Natural killer cell treated with Interleukin-12 subunit alpha and Interleukin-12 subunit beta and Interleukin-15 and Interleukin-18, amount 100 ng/mL, for 72 hours (primary cell): ENCODE data around the gene MACROD1. TPM values are rescaled to one million over a fixed set of nuclear protein-coding genes. Genes with fewer than 3 reads are reported as not detected.

Source experiments
- ATAC-seq, 2 donors: fragments of 150-1000 bp; cut with Tn5 transposase in 1 of 2; sonication (Bioruptor Pico), chemical (Tn5 transposase) in 1 of 2; 2 replicates each; pipeline ENCODE4 v1.10.0; 2021
- DNase-seq: peaks from one replicate; pipeline ENCODE4 v3.0.0; 2022; ENCODE audit warnings: low spot score
- H3K27ac Mint-ChIP-seq, 2 donors: 1 replicate in 1 of 2; 2 replicates in 1 of 2; pipeline ENCODE4 v1.8.0; 2022; ENCODE audit warnings: mixed read lengths in 2 of 2, mild to moderate bottlenecking in 1 of 2, moderate library complexity in 1 of 2
- H3K27me3 Mint-ChIP-seq, 2 donors: 1 replicate in 1 of 2; 2 replicates in 1 of 2; pipeline ENCODE4 v1.8.0; 2022; ENCODE audit warnings: mixed read lengths in 2 of 2
- H3K36me3 Mint-ChIP-seq: one replicate; pipeline ENCODE4 v1.8.0; 2022; ENCODE audit warnings: mixed read lengths
- H3K4me1 Mint-ChIP-seq, 2 donors: 1 replicate in 1 of 2; 2 replicates in 1 of 2; pipeline ENCODE4 v1.8.0; 2022; ENCODE audit warnings: low read depth in 2 of 2, mixed read lengths in 2 of 2, mild to moderate bottlenecking in 1 of 2
- H3K4me3 Mint-ChIP-seq: one replicate; pipeline ENCODE4 v1.8.0; 2022; ENCODE audit warnings: mixed read lengths
- H3K9me3 Mint-ChIP-seq: 2 replicates; pipeline ENCODE4 v1.8.0; 2022; ENCODE audit warnings: mixed read lengths
- total RNA-seq, 2 donors: library from RNA; stranded (reverse); gene quantifications; one replicate each; pipeline ENCODE4 v1.2.3, GENCODE V29; 2022

MACROD1 gene
- total RNA-seq, 2 donors from 2014 or later: 3.0 to 12.7 TPM

DNA sequence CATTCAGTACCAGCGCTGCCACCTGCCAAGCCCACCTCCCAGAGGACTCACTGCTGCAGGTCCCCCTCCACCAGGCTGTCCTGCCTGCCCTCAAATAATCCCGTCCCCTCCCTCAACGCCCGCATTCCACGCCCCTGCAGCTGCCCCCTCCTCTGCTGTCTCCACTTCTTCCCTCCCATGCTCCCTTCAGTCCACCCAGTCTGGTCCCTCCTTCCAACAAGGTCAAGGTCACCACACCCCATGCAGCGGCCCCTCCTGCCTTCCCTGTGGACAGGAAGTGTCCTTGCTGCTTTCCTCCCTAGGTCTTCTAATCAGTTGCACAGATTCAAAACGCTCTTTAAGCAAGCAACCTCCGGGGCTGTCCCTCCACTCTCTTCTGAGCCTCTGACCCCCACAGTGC, 12.1 kb downstream of the MACROD1 start:
- no peaks in the 10 kb centered on the region for H3K36me3 Mint-ChIP-seq
- no peak for ATAC-seq
- peaks cover 0 to 7% of the 10 kb centered on the region in 2 donors for H3K27me3 Mint-ChIP-seq
- peaks cover 0 to 8% of the 10 kb centered on the region in 2 donors for H3K4me1 Mint-ChIP-seq
- no peak overlapping the region for H3K4me3 Mint-ChIP-seq
- no peaks in the 10 kb centered on the region for H3K9me3 Mint-ChIP-seq
- no peak overlapping the region for H3K27ac Mint-ChIP-seq
- DNase-seq: no peak

DNA sequence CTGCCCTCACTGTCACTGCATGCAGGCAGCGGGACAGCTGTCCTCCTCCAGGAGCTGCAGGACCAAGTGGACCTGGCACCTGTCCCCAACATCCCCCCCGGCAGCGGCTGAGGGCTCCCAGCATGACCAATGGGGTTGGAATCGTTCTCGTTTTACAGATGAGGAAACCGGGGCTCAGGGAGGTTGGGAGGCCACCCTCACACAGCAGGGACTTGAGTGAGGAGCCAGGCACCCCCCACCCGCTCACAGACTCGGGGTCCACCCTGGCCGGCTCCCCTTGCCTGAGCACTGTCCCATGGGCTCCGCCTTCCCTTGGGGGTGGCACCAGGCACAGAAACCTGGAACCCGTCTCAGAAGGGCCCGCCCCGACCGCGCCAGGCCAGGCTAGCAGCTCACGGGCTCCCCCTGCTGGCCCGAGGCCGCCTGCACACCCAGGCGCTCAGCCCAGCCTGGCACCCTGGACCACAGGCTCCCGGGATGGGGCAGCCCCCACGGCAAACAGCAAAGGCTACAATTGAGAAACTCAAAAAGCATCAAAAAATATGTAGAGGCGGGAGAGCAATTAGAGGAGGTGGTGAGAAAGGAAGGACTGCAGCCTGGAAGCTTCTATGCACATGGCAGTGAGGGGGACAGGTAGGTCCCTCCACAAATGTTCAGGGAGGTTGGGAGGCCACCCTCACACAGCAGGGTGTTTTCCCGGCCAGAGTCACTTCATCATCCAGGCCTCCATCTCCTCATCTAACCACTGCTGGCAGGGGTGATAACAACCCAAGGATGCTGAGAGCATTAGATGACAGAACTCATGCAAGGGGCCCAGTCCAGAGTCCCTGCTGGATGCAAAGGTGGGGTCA, 12.8 kb downstream of the MACROD1 start:
- no peaks in the 10 kb centered on the region for H3K9me3 Mint-ChIP-seq
- H3K27me3 Mint-ChIP-seq: peaks cover 0 to 7% of the 10 kb centered on the region in 2 donors
- ATAC-seq: peak; percentile 90 to 93
- H3K4me3 Mint-ChIP-seq: no peak overlapping the region
- no peaks in the 10 kb centered on the region for H3K36me3 Mint-ChIP-seq
- peak; percentile 72 for DNase-seq
- H3K4me1 Mint-ChIP-seq: peaks cover 0 to 12% of the 10 kb centered on the region in 2 donors
- H3K27ac Mint-ChIP-seq: no peak overlapping the region

DNA sequence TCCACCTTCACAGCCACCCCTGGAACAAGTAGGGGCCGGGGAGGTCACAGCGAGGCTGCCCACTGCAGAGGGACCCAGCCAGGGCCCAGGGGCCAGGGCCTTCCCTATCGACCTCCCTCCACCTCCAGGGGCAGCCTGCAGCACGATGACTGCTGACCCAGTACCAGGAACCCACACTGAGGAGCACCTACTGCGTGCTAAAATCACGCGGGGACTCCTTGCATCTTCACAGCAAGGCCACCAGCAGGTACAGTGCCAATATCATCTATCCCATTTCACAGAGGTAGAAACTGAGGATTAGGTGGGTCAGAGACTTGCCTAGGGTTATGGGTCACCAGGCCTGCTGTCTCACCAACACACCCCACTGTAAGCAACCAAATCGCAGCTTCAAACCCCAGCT, 14.6 kb downstream of the MACROD1 start:
- no peaks in the 10 kb centered on the region for H3K9me3 Mint-ChIP-seq
- DNase-seq: no peak
- no peak overlapping the region for H3K4me3 Mint-ChIP-seq

GRCh38 chr11:64150481-64151239, 15.3 kb downstream of the MACROD1 start:
- no peak overlapping the region for H3K4me3 Mint-ChIP-seq
- no peak for ATAC-seq
- no peaks in the 10 kb centered on the region for H3K36me3 Mint-ChIP-seq
- peaks cover 5 to 16% of the 10 kb centered on the region in 2 donors for H3K4me1 Mint-ChIP-seq
- DNase-seq: no peak
- H3K9me3 Mint-ChIP-seq: no peaks in the 10 kb centered on the region
- H3K27ac Mint-ChIP-seq: no peak overlapping the region
- peaks cover 0 to 7% of the 10 kb centered on the region in 2 donors for H3K27me3 Mint-ChIP-seq

More for the DNA sequence above, 14.6 kb downstream of the MACROD1 start:
- H3K36me3 Mint-ChIP-seq: no peaks in the 10 kb centered on the region
- ATAC-seq: no peak
- H3K4me1 Mint-ChIP-seq: peaks cover 5 to 16% of the 10 kb centered on the region in 2 donors
- no peak overlapping the region for H3K27ac Mint-ChIP-seq
- H3K27me3 Mint-ChIP-seq: peaks cover 0 to 7% of the 10 kb centered on the region in 2 donors

GRCh38 chr11:64150051-64150450, 15.9 kb downstream of the MACROD1 start:
- ATAC-seq: no peak
- Mint-ChIP-seq H3K36me3 (no peaks in the 10 kb centered on the region), H3K4me3 (no peak overlapping the region), H3K4me1 (peaks cover 5 to 16% of the 10 kb centered on the region in 2 donors), H3K27ac (no peak overlapping the region), H3K27me3 (peaks cover 0 to 7% of the 10 kb centered on the region in 2 donors), H3K9me3 (no peaks in the 10 kb centered on the region)
- no peak for DNase-seq

DNA sequence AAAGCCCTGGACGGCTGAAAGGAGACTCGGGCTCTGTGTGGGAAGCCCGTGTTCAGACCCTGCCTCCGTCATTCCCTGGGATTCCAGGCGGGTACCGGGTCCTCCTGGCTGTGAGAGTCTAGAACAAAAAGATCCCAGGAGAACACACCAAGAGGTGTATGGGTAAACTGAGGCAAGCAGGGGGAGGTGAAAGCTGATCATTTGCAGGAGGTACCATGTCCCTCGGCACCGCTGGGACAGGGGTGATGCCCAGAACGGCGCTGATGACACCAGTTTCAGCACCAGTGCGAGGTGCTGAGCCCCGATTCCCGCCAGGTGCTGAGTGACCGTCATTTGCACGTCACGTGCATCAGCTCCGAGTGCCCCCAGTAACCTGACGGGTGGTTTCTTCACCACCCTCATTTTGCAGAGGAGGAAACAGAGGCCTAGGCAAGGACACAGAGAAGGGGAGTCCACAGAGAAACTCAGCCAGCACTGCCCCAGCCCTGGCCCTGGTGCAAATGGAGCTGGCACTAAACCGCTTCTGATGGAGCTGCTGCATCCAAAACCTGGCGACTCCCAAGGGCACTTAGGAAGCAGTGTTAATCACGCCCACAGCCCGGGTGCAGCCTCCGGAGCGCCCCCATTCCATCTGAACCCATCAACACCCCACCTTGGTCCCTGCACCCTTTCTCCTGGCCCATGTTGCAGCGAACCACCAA, 16.8 kb downstream of the MACROD1 start:
- ATAC-seq: no peak
- peak overlapping the region in 1 of 2 donors; percentile 31 for H3K27ac Mint-ChIP-seq
- peaks cover 5 to 14% of the 10 kb centered on the region in 2 donors for H3K4me1 Mint-ChIP-seq
- no peaks in the 10 kb centered on the region for H3K36me3 Mint-ChIP-seq
- H3K9me3 Mint-ChIP-seq: no peaks in the 10 kb centered on the region
- H3K27me3 Mint-ChIP-seq: peaks cover 0 to 4% of the 10 kb centered on the region in 2 donors
- H3K4me3 Mint-ChIP-seq: no peak overlapping the region
- no peak for DNase-seq

GRCh38 chr11:64148226-64148916, 17.5 kb downstream of the MACROD1 start:
- peak overlapping the region in 1 of 2 donors; percentile 31 for H3K27ac Mint-ChIP-seq
- ATAC-seq (peak; percentile 60 to 66), DNase-seq (peak; percentile 78)
- no peaks in the 10 kb centered on the region for H3K36me3 Mint-ChIP-seq
- H3K9me3 Mint-ChIP-seq: no peaks in the 10 kb centered on the region
- no peak overlapping the region for H3K4me3 Mint-ChIP-seq
- H3K4me1 Mint-ChIP-seq: peaks cover 5 to 10% of the 10 kb centered on the region in 2 donors
- H3K27me3 Mint-ChIP-seq: no peaks in the 10 kb centered on the region

GRCh38 chr11:64146036-64146955, 19.6 kb downstream of the MACROD1 start:
- peaks cover 5 to 8% of the 10 kb centered on the region in 2 donors for H3K4me1 Mint-ChIP-seq
- H3K36me3 Mint-ChIP-seq: no peaks in the 10 kb centered on the region
- no peak overlapping the region for H3K4me3 Mint-ChIP-seq
- no peaks in the 10 kb centered on the region for H3K9me3 Mint-ChIP-seq
- ATAC-seq: peak; percentile 56 to 66
- no peak for DNase-seq
- no peak overlapping the region for H3K27ac Mint-ChIP-seq
- H3K27me3 Mint-ChIP-seq: no peaks in the 10 kb centered on the region

DNA sequence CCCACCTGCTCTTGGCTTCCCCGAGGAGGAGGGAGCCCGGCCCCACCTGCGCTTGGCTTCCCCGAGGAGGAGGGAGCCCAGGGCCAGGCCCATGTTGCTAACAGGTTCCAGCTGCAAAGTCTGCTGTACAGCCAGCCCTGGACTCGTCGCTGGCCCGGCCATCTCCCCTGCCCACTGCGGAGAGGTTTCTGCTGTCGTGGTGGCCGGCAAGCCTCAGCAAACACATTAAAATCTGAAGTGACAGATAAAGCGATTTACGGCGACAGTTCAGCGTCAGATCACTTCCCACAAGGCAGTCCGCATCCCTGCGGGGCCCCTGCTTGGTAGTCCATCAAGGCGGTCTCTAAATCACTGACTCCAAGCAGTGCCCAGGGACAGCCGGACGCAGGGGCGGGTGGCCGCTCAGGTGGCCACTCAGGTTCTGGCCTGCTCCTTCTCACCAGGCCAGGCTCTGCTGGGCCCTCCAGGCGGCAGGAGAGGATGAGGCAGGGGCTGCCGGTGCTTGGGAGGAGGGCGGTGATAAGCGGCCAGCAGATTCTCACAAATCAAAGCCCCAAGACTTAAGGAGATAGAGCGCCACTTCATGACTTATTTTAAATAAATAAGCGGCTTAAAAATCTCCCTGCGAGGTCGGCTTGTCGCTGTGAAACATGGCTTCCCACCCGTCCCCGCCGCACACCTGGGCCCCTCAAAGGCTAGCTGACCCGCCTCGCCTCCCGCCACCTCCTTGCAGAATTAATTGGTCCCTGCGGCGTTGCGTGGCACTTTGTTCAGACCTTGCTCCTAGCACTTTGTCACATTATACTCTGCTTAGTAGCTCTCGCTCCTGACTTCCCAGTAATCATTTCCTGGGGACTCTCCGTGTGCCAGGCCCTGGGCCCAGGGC, 21.1 kb downstream of the MACROD1 start:
- H3K4me3 Mint-ChIP-seq: no peak overlapping the region
- H3K9me3 Mint-ChIP-seq: no peaks in the 10 kb centered on the region
- no peak for ATAC-seq
- H3K27me3 Mint-ChIP-seq: no peaks in the 10 kb centered on the region
- H3K36me3 Mint-ChIP-seq: no peaks in the 10 kb centered on the region
- H3K27ac Mint-ChIP-seq: no peak overlapping the region
- H3K4me1 Mint-ChIP-seq: peaks cover 5 to 8% of the 10 kb centered on the region in 2 donors
- no peak for DNase-seq

GRCh38 chr11:64141081-64141783, 24.7 kb downstream of the MACROD1 start:
- Mint-ChIP-seq H3K4me3 (no peak overlapping the region), H3K27ac (no peak overlapping the region), H3K4me1 (no peaks in the 10 kb centered on the region), H3K9me3 (no peaks in the 10 kb centered on the region), H3K27me3 (no peaks in the 10 kb centered on the region), H3K36me3 (no peaks in the 10 kb centered on the region)
- ATAC-seq (no peak), DNase-seq (no peak)

GRCh38 chr11:64140082-64140481, 25.8 kb downstream of the MACROD1 start:
- Mint-ChIP-seq H3K4me1 (no peaks in the 10 kb centered on the region), H3K27ac (no peak overlapping the region), H3K4me3 (no peak overlapping the region), H3K36me3 (no peaks in the 10 kb centered on the region), H3K9me3 (no peaks in the 10 kb centered on the region), H3K27me3 (no peaks in the 10 kb centered on the region)
- no peak for DNase-seq
- no peak for ATAC-seq
